Neural crest cell (in vitro differentiated cells): ENCODE measurements around the gene RAMAC. TPM values are rescaled to one million over a fixed set of nuclear protein-coding genes. Genes with fewer than 3 reads are reported as not detected.

Experiments used
- DNase-seq: peaks from one replicate; pipeline ENCODE4 v3.0.0; 2021; ENCODE audit warnings: low read depth, mixed read lengths, low spot score
- H3K27ac Mint-ChIP-seq: one replicate; pipeline ENCODE4 v1.8.0; 2021; ENCODE audit warnings: mild to moderate bottlenecking, mixed read lengths; ENCODE audit not compliant: unreplicated experiment
- H3K27me3 Mint-ChIP-seq: 2 replicates; pipeline ENCODE4 v1.8.0; 2021; ENCODE audit warnings: low read depth, mild to moderate bottlenecking, mixed read lengths
- H3K36me3 Mint-ChIP-seq: 2 replicates; pipeline ENCODE4 v1.8.0; 2021; ENCODE audit warnings: low read depth, mild to moderate bottlenecking, mixed read lengths
- H3K4me1 Mint-ChIP-seq: 2 replicates; pipeline ENCODE4 v1.8.0; 2021; ENCODE audit warnings: mixed read lengths
- H3K4me3 Mint-ChIP-seq: one replicate; pipeline ENCODE4 v1.8.0; 2021; ENCODE audit warnings: mild to moderate bottlenecking, mixed read lengths
- H3K9me3 Mint-ChIP-seq: 2 replicates; pipeline ENCODE4 v1.8.0; 2021; ENCODE audit warnings: mixed read lengths
- total RNA-seq: library from RNA; stranded (reverse); gene quantifications from 2 replicates; pipeline ENCODE4 v1.2.1, GENCODE V29; 2021
- TF ChIP-seq, protein P1 (sequence below): fragments of 200-600 bp; sonication (generic); conservative IDR thresholded peaks from 2 replicates; pipeline ENCODE4 v1.5.0; 2021; ENCODE audit warnings: antibody characterized with exemption, mild to moderate bottlenecking

RAMAC gene
- total RNA-seq, 1 donor from 2014 or later = 25.4 TPM

DNA sequence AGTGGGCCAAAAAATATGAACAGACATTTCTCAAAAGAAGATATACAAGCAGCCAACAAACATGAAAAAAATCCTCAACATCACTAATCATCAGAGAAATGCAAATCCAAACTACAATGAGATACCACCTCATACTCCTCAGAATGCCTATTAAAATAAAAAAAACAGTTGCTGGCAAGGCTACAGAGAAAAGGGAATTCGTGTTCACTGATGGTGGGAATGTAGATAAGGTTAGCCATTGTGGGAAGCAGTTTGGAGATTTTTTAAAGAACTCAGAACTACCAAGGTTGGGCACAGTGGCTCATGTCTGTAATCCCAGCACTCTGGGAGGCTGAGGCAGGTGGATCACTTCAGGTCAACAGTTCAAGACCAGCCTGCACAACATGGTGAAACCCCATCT lies 53.2 kb downstream of the RAMAC start:
- Mint-ChIP-seq H3K4me3 (no peak overlapping the region), H3K4me1 (no peaks in the 10 kb centered on the region), H3K36me3 (peaks cover 36% of the 10 kb centered on the region), H3K27me3 (no peaks in the 10 kb centered on the region), H3K27ac (no peak overlapping the region), H3K9me3 (peaks cover 3% of the 10 kb centered on the region)
- DNase-seq = no peak
- TF ChIP-seq, protein P1, sequence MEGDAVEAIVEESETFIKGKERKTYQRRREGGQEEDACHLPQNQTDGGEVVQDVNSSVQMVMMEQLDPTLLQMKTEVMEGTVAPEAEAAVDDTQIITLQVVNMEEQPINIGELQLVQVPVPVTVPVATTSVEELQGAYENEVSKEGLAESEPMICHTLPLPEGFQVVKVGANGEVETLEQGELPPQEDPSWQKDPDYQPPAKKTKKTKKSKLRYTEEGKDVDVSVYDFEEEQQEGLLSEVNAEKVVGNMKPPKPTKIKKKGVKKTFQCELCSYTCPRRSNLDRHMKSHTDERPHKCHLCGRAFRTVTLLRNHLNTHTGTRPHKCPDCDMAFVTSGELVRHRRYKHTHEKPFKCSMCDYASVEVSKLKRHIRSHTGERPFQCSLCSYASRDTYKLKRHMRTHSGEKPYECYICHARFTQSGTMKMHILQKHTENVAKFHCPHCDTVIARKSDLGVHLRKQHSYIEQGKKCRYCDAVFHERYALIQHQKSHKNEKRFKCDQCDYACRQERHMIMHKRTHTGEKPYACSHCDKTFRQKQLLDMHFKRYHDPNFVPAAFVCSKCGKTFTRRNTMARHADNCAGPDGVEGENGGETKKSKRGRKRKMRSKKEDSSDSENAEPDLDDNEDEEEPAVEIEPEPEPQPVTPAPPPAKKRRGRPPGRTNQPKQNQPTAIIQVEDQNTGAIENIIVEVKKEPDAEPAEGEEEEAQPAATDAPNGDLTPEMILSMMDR = no peak

Other genes starting within 250 kb of the RAMAC start
- 0.05 TPM in 1 of 2 replicates, not detected in the other for gene FSD2, start 180.1 kb upstream of the RAMAC start, total RNA-seq
- 5.8 and 6.3 TPM in 2 replicates for gene WHAMM, start 176.6 kb upstream of the RAMAC start, total RNA-seq
- 17.6 and 18.7 TPM in 2 replicates for gene HOMER2, start 33.5 kb upstream of the RAMAC start, total RNA-seq
- 23.1 and 26.7 TPM in 2 replicates for gene C15orf40, start 25.4 kb downstream of the RAMAC start, total RNA-seq
- 37.8 and 43.1 TPM in 2 replicates for gene BTBD1, start 81.0 kb downstream of the RAMAC start, total RNA-seq
- gene TM6SF1, start 121.4 kb downstream of the RAMAC start, total RNA-seq = 0.16 and 0.25 TPM in 2 replicates
- gene HDGFL3, start 221.6 kb downstream of the RAMAC start, total RNA-seq = 127 and 130 TPM in 2 replicates